HepG2 (cell line): ENCODE measurements around the gene MAMSTR. TPM values are rescaled to one million over a fixed set of nuclear protein-coding genes. Genes with fewer than 3 reads are reported as not detected.

Experiments used
- BCL6 ChIP-seq: IDR thresholded peaks from 2 replicates; pipeline ENCODE4 v1.6.1; 2016; ENCODE audit warnings: missing genetic modification reagents, missing compliant biosample characterization
- DMAP1 ChIP-seq: IDR thresholded peaks from 2 replicates; pipeline ENCODE4 v1.6.1; 2016
- GFI1 ChIP-seq: sonication (generic); formaldehyde crosslinking; IDR thresholded peaks from 2 replicates; pipeline ENCODE4 v1.5.0; 2020; ENCODE audit warnings: missing genetic modification reagents, mild to moderate bottlenecking, borderline replicate concordance
- HDAC6 ChIP-seq: fragments of 200-600 bp; sonication (generic); IDR thresholded peaks from 2 replicates; pipeline ENCODE4 v1.7.0; 2017; ENCODE audit warnings: mild to moderate bottlenecking, antibody characterized with exemption, low read length, low read depth
- HNF1A ChIP-seq, 2 experiments: sonication (generic) in 1 of 2; formaldehyde crosslinking in 1 of 2; IDR thresholded peaks; 2 replicates each; pipeline versions ENCODE4 v1.4.0 to v1.6.1; 2016 to 2020; ENCODE audit warnings: borderline replicate concordance in 1 of 2, low read depth in 1 of 2, mild to moderate bottlenecking in 1 of 2, missing genetic modification reagents in 1 of 2
- HNF4A ChIP-seq: sonication (generic); formaldehyde crosslinking; IDR thresholded peaks from 2 replicates; pipeline ENCODE4 v1.4.0; 2020; ENCODE audit warnings: missing genetic modification reagents
- MED1 ChIP-seq: sonication (generic); formaldehyde crosslinking; IDR thresholded peaks from 2 replicates; pipeline ENCODE4 v1.4.0; 2020; ENCODE audit warnings: missing genetic modification reagents
- MIXL1 ChIP-seq: IDR thresholded peaks from 2 replicates; pipeline ENCODE4 v1.6.1; 2016
- NCOR1 ChIP-seq: fragments of 200-600 bp; sonication (generic); IDR thresholded peaks from 2 replicates; pipeline ENCODE4 v1.7.0; 2017; ENCODE audit warnings: antibody characterized with exemption, low read length, borderline replicate concordance
- NFRKB ChIP-seq: fragments of 450-650 bp; IDR thresholded peaks from 2 replicates; pipeline ENCODE4 v1.6.1; 2017
- PAWR ChIP-seq: sonication (generic); formaldehyde crosslinking; IDR thresholded peaks from 2 replicates; pipeline ENCODE4 v1.4.0; 2020; ENCODE audit warnings: missing genetic modification reagents, mild to moderate bottlenecking, borderline replicate concordance
- PCBP2 ChIP-seq: fragments of 200-400 bp; formaldehyde crosslinking; optimal IDR thresholded peaks from 2 replicates; pipeline ENCODE3; 2018; ENCODE audit warnings: low read length, low read depth; ENCODE audit not compliant: poor library complexity, severe bottlenecking
- PHF21A ChIP-seq: sonication (generic); formaldehyde crosslinking; IDR thresholded peaks from 2 replicates; pipeline ENCODE4 v1.5.0; 2020; ENCODE audit warnings: mild to moderate bottlenecking, missing genetic modification reagents
- POLR2AphosphoS5 ChIP-seq: IDR thresholded peaks from 2 replicates; pipeline ENCODE4 v1.6.1; 2012; ENCODE audit warnings: low read depth, low read length
- RBM22 ChIP-seq: fragments of 200-400 bp; formaldehyde crosslinking; optimal IDR thresholded peaks from 2 replicates; pipeline ENCODE3; 2017; ENCODE audit warnings: mild to moderate bottlenecking, low read length, moderate library complexity
- SP4 ChIP-seq: sonication (generic); formaldehyde crosslinking; IDR thresholded peaks from 2 replicates; pipeline ENCODE4 v1.8.1; 2023; ENCODE audit warnings: mild to moderate bottlenecking, missing genetic modification reagents
- TCF7 ChIP-seq: sonication (generic); IDR thresholded peaks from 2 replicates; pipeline ENCODE4 v1.6.1; 2016; ENCODE audit warnings: antibody characterized with exemption, low read depth
- THRA ChIP-seq: sonication (generic); formaldehyde crosslinking; IDR thresholded peaks from 2 replicates; pipeline ENCODE4 v1.4.0; 2020; ENCODE audit warnings: missing genetic modification reagents, borderline replicate concordance
- polyA plus RNA-seq, 8 experiments: library from polyadenylated mRNA; depleted of rRNA in 3 of 8; stranded (reverse) in 7 of 8; unstranded in 1 of 8; fragments of >200 nt; fragmentation: Illumina TruSeq in 4 of 8; extraction: Trizol in 4 of 8; gene quantifications; 2 replicates each; pipeline versions ENCODE4 v1.2.1 to v1.2.3, GENCODE V29; 2011 to 2016; ENCODE audit warnings: low read depth in 4 of 8, missing spikeins in 1 of 8, mixed read lengths in 1 of 8; ENCODE audit not compliant: insufficient read depth in 1 of 8
- total RNA-seq, 5 experiments: library from RNA; depleted of rRNA; stranded (reverse); fragments of >200 nt; fragmentation: Illumina TruSeq; extraction: Trizol; gene quantifications; 2 replicates each; pipeline ENCODE4 v1.2.3, GENCODE V29; 2016; ENCODE audit warnings: low read depth in 1 of 5
- TF ChIP-seq, protein P1 (sequence below): sonication (generic); formaldehyde crosslinking; IDR thresholded peaks from 2 replicates; pipeline ENCODE4 v1.4.0; 2020; ENCODE audit warnings: missing genetic modification reagents, low read depth, mild to moderate bottlenecking, borderline replicate concordance

Gene MAMSTR
- total and polyA plus RNA-seq, 2 of the 13 experiments (the other 11 are each of a cell fraction or from before 2014, with no cell fraction given) = 2.2 to 2.4 TPM

DNA sequence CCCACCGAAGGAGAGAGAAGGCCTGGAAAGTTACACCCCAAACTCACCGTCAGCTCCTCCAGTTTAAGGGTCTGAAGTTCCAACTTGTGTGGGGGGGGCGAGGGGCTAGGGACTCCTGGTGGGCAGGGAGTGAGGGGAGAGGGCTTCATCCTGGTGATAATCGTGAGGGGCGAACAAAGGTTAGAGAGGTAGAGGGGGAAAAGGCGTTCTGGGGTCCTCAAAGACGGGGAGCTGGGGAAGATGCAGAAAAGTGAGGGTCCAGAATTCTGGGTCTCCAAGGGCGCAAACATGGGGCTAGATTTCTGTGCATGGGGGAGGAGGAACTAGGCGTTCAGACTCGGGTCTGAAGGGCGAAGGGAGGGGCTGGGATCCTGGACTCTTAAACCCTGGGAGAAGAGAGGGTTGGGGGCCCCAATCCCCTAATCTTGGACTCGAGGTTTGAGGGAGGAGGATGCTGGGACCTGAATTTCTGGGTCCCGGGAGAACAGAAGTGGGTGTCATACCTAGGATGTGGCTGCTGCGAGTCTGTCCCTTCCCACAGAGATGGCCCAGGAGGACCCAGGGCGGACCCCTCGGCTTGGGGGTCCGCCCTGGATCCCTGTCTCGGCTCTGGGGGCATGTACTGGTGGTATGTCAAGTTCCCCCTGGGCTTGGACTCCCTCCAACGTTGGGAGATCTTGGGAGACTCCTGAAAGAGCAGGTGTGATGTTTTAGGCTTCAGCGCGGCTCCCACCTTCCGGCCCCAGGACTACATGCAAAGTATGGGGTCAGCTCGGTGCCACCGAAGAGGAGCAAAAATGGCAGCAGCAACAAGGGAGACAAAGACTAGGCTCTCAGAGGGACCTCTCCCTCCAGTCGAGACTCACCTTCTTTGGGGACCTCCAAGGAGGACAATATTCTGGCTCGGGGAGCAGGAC, 4.5 kb downstream of the MAMSTR start (continued):
- TF ChIP-seq POLR2AphosphoS5 (no peak; the same call in 1 of the 2 replicates), NCOR1 (peak; percentile 30; the same call in 1 of the 2 replicates), HNF4A (CRISPR knock-in tag) (peak; percentile 51), RBM22 (no peak), NFRKB (no peak), MIXL1 (CRISPR knock-in tag) (no peak), PHF21A (0 out of 2 replicates have a peak, but pooled peaks have one; percentile 0), MED1 (CRISPR knock-in tag) (no peak), GFI1 (CRISPR knock-in tag) (no peak), THRA (CRISPR knock-in tag) (no peak), HDAC6 (no peak), BCL6 (no peak), PCBP2 (no peak), HNF1A (IDR thresholded peaks at IDR 0.05; ENCODE audit: low read depth) (no peak), HNF1A (CRISPR knock-in tag; IDR thresholded peaks at IDR 0.05; ENCODE audit: borderline replicate concordance) (no peak), SP4 (peak; percentile 52; the same call in 1 of the 2 replicates), TCF7 (no peak), PAWR (CRISPR knock-in tag) (no peak), DMAP1 (CRISPR knock-in tag) (peak; percentile 35; the same call in 1 of the 2 replicates)
- TF ChIP-seq, protein P1, sequence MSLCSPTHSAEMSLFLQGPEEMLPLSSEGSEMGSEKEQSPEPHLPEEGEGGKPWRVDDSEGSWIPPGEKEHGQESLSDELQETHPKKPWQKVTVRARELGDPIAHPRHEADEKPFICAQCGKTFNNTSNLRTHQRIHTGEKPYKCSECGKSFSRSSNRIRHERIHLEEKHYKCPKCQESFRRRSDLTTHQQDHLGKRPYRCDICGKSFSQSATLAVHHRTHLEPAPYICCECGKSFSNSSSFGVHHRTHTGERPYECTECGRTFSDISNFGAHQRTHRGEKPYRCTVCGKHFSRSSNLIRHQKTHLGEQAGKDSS (CRISPR knock-in tag) = no peak
